WTC11 (cell line): ENCODE results near the gene STX3. TPM values are rescaled to one million over a fixed set of nuclear protein-coding genes. Genes with fewer than 3 reads are reported as not detected.

ENCODE experiments used
- ATAC-seq: fragments of 200-7000 bp; cut with Tn5 transposase; 2 replicates; pipeline ENCODE4 v1.10.0; 2021; ENCODE audit warnings: mild to moderate bottlenecking, moderate library complexity
- CTCF ChIA-PET: fragments of 300-600 bp; sonication (Branson Sonifier 250); formaldehyde crosslinking; loops from one replicate; lab custom pipeline; 2021; ENCODE audit warnings: antibody characterized with exemption; lab: Charles Lee
- POLR2A ChIA-PET: fragments of 350-600 bp; sonication (Branson Sonifier 250); formaldehyde crosslinking; loops from one replicate; lab custom pipeline; 2021; ENCODE audit warnings: antibody characterized with exemption; lab: Charles Lee
- DNase-seq: peaks from one replicate; pipeline ENCODE4 v3.0.0; 2021; ENCODE audit warnings: low spot score
- H3K27ac Mint-ChIP-seq: 2 replicates; pipeline ENCODE4 v1.8.0; 2021; ENCODE audit warnings: mixed read lengths
- H3K27me3 Mint-ChIP-seq: 2 replicates; pipeline ENCODE4 v1.8.0; 2021; ENCODE audit warnings: low read depth, mild to moderate bottlenecking, moderate library complexity, mixed read lengths
- H3K36me3 Mint-ChIP-seq: 2 replicates; pipeline ENCODE4 v1.8.0; 2021; ENCODE audit warnings: mixed read lengths
- H3K4me1 Mint-ChIP-seq: 2 replicates; pipeline ENCODE4 v1.8.0; 2022; ENCODE audit warnings: mixed read lengths
- H3K4me3 Mint-ChIP-seq: 2 replicates; pipeline ENCODE4 v1.8.0; 2021; ENCODE audit warnings: mild to moderate bottlenecking, moderate library complexity, mixed read lengths
- H3K9me3 Mint-ChIP-seq: 2 replicates; pipeline ENCODE4 v1.8.0; 2021; ENCODE audit warnings: mixed read lengths
- E2F5 ChIP-seq: sonication (generic); formaldehyde crosslinking; IDR thresholded peaks from 2 replicates; pipeline ENCODE4 v1.8.1; 2022; ENCODE audit warnings: mild to moderate bottlenecking, moderate library complexity, missing genetic modification reagents
- FOXK1 ChIP-seq: sonication (generic); formaldehyde crosslinking; IDR thresholded peaks from 2 replicates; pipeline ENCODE4 v1.8.0; 2022; ENCODE audit warnings: mild to moderate bottlenecking, moderate library complexity, missing genetic modification reagents
- HMGA2 ChIP-seq: fragments of 250-450 bp; sonication (Bioruptor Pico); IDR thresholded peaks from 2 replicates; pipeline ENCODE4 v1.4.0; 2021; ENCODE audit warnings: mild to moderate bottlenecking, moderate library complexity
- MLX ChIP-seq: sonication (generic); formaldehyde crosslinking; IDR thresholded peaks from 2 replicates; pipeline ENCODE4 v1.8.1; 2023; ENCODE audit warnings: mild to moderate bottlenecking, missing genetic modification reagents, moderate library complexity
- MYBL2 ChIP-seq: sonication (generic); formaldehyde crosslinking; IDR thresholded peaks from 2 replicates; pipeline ENCODE4 v1.8.1; 2023; ENCODE audit warnings: mild to moderate bottlenecking, moderate library complexity, missing genetic modification reagents
- NR1H2 ChIP-seq: sonication (generic); formaldehyde crosslinking; IDR thresholded peaks from 2 replicates; pipeline ENCODE4 v1.9.0; 2021; ENCODE audit warnings: mild to moderate bottlenecking, moderate library complexity, missing genetic modification reagents
- PRDM15 ChIP-seq: sonication (generic); formaldehyde crosslinking; IDR thresholded peaks from 2 replicates; pipeline ENCODE4 v1.8.0; 2022; ENCODE audit warnings: missing genetic modification reagents
- ZBTB21 ChIP-seq: sonication (generic); formaldehyde crosslinking; IDR thresholded peaks from 2 replicates; pipeline ENCODE4 v1.8.1; 2023; ENCODE audit warnings: mild to moderate bottlenecking, missing genetic modification reagents, borderline replicate concordance
- ZMAT4 ChIP-seq: fragments of 250-450 bp; sonication (Bioruptor Pico); IDR thresholded peaks from 2 replicates; pipeline ENCODE4 v1.9.0; 2021; ENCODE audit warnings: mild to moderate bottlenecking
- ZNF317 ChIP-seq: sonication (generic); formaldehyde crosslinking; IDR thresholded peaks from 2 replicates; pipeline ENCODE4 v1.8.1; 2023; ENCODE audit warnings: low read depth, mild to moderate bottlenecking, moderate library complexity, missing genetic modification reagents, borderline replicate concordance
- ZNF671 ChIP-seq: fragments of 250-450 bp; sonication (Bioruptor Pico); IDR thresholded peaks from 2 replicates; pipeline ENCODE4 v1.8.0; 2021; ENCODE audit warnings: mild to moderate bottlenecking
- total RNA-seq: library from RNA; stranded (reverse); gene quantifications from 3 replicates; pipeline ENCODE4 v1.2.3, GENCODE V29; 2021
- TF ChIP-seq, protein P1 (sequence below): fragments of 250-450 bp; sonication (Bioruptor Pico); IDR thresholded peaks from 2 replicates; pipeline ENCODE4 v2.1.2; 2022; ENCODE audit warnings: mild to moderate bottlenecking, moderate library complexity
- TF ChIP-seq, protein P2 (sequence below): sonication (generic); formaldehyde crosslinking; IDR thresholded peaks from 2 replicates; pipeline ENCODE4 v1.8.0; 2022; ENCODE audit warnings: mild to moderate bottlenecking, missing genetic modification reagents

Gene STX3
- total RNA-seq, 1 experiment from 2014 or later = 52.7 TPM

DNA sequence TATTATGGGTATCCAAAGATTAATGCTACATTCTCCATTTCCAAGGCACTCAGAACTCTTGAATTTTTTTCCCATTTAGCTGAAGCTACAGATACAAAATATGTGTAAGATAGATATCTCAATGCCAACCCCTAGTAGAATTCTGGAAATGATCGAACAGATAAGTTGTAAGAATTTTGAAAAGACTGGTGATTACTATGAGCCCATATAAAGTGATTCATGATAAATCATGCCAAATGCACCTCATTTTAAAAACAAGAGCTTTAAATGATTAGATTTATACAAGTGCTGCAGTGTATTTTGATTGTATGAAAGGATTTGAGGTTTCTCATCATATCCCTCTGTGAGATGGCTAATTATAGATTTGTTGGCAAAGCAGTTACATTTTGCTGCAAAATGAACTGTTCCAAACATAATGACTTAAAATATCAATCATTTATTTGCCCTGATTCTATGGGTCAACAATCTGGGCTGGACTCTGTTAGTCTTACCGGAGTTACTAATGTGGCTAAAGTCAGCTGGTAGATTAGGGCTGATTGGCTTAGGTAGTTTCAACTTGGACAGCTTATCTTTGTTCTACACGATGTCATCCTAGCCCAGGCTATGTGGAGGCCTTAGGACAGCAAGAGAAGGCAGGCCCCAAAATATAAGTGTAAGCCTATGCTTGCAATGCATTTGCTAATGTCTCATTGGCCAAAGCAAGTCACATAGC is 44.9 kb upstream of the STX3 start:
- H3K36me3 Mint-ChIP-seq = no peaks in the 10 kb centered on the region
- H3K27ac Mint-ChIP-seq = no peak overlapping the region
- peaks cover 7% of the 10 kb centered on the region for H3K9me3 Mint-ChIP-seq
- ChIA-PET POLR2A (no interaction called here), CTCF (interaction anchor here (1.0 kb wide), 1 partner anchor 30 kb away, joined by 3 read pairs; no protein-coding TSS in a partner anchor)
- H3K27me3 Mint-ChIP-seq = 0 out of 2 replicates have a peak, but pooled peaks cover 4% of the 10 kb centered on the region
- no peak for ATAC-seq
- TF ChIP-seq ZMAT4 (CRISPR knock-in tag) (no peak), E2F5 (no peak)
- TF ChIP-seq, protein P1, sequence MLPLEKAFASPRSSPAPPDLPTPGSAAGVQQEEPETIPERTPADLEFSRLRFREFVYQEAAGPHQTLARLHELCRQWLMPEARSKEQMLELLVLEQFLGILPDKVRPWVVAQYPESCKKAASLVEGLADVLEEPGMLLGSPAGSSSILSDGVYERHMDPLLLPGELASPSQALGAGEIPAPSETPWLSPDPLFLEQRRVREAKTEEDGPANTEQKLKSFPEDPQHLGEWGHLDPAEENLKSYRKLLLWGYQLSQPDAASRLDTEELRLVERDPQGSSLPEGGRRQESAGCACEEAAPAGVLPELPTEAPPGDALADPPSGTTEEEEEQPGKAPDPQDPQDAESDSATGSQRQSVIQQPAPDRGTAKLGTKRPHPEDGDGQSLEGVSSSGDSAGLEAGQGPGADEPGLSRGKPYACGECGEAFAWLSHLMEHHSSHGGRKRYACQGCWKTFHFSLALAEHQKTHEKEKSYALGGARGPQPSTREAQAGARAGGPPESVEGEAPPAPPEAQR (CRISPR knock-in tag) = no peak
- TF ChIP-seq, protein P2, sequence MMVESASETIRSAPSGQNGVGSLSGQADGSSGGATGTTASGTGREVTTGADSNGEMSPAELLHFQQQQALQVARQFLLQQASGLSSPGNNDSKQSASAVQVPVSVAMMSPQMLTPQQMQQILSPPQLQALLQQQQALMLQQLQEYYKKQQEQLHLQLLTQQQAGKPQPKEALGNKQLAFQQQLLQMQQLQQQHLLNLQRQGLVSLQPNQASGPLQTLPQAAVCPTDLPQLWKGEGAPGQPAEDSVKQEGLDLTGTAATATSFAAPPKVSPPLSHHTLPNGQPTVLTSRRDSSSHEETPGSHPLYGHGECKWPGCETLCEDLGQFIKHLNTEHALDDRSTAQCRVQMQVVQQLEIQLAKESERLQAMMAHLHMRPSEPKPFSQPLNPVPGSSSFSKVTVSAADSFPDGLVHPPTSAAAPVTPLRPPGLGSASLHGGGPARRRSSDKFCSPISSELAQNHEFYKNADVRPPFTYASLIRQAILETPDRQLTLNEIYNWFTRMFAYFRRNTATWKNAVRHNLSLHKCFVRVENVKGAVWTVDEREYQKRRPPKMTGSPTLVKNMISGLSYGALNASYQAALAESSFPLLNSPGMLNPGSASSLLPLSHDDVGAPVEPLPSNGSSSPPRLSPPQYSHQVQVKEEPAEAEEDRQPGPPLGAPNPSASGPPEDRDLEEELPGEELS = no peak
- no peaks in the 10 kb centered on the region for H3K4me1 Mint-ChIP-seq
- DNase-seq = no peak
- H3K4me3 Mint-ChIP-seq = no peak overlapping the region

- TF ChIP-seq HMGA2 = no peak
- TF ChIP-seq FOXK1 (CRISPR knock-in tag) = no peak
- no peak for TF ChIP-seq MYBL2 (CRISPR knock-in tag)
- TF ChIP-seq MLX = no peak
- no peak for TF ChIP-seq ZNF671 (CRISPR knock-in tag)
- no peak for TF ChIP-seq ZNF317 (CRISPR knock-in tag)
- no peak for TF ChIP-seq ZBTB21 (CRISPR knock-in tag)
- TF ChIP-seq PRDM15 (CRISPR knock-in tag) = no peak
- TF ChIP-seq NR1H2 (CRISPR knock-in tag) = no peak
- DNase-seq (no peak), ATAC-seq (no peak)
- POLR2A ChIA-PET = no interaction called here
- CTCF ChIA-PET = no interaction called here
- Mint-ChIP-seq H3K36me3 (no peaks in the 10 kb centered on the region), H3K27me3 (peaks cover 4% of the 10 kb centered on the region; the same call in 1 of the 2 replicates), H3K4me1 (no peaks in the 10 kb centered on the region), H3K9me3 (peaks cover 3% of the 10 kb centered on the region; the same call in 1 of the 2 replicates), H3K4me3 (no peak within 1 kb of the TSS), H3K27ac (no peak within 1 kb of the TSS)
Measured at GRCh38 chr11:59713745-59714144, 41.4 kb upstream of the STX3 start, which contains the start of gene OR10V1. OR10V1 (minus strand) TSS chr11:59713845; CDS start chr11:59713845, 0 bp downstream.
